Left colon (tissue), 2 donors: ENCODE results near the gene DDX25. TPM values are rescaled to one million over a fixed set of nuclear protein-coding genes. Genes with fewer than 3 reads are reported as not detected.

ENCODE experiments used
- ATAC-seq: fragments of 200-7000 bp; cut with Tn5 transposase; one replicate; pipeline ENCODE4 v1.9.1; 2020; ENCODE audit warnings: mild to moderate bottlenecking, moderate library complexity
- DNase-seq, 2 donors: peaks; one replicate each; pipeline ENCODE4 v3.0.0-alpha.2; 2020
- intact Hi-C, 2 donors: fragments of 100-400 bp; cut with DNase I in 1 of 2; cut with micrococcal nuclease in 1 of 2; formaldehyde crosslinking; loops; one replicate each; pipeline versions ENCODE4 v1.11.2 to v1.14.0; 2022; cut with DNase I, micrococcal nuclease
- total RNA-seq, 2 donors: library from RNA; stranded (reverse); fragmentation: NEBNext Ultra II Directional; extraction: Animal tissue kit (Norgen Biotek cat#: 25700); gene quantifications; one replicate each; pipeline ENCODE4 v1.2.1, GENCODE V29; 2021
- donor health status: DM: no; HTN: no; CAD: no.
- donor health status: DM: yes; HTN: yes; CAD: no.

Gene DDX25
- total RNA-seq, 2 donors from 2014 or later, result 0.20 to 0.27 TPM

DNA sequence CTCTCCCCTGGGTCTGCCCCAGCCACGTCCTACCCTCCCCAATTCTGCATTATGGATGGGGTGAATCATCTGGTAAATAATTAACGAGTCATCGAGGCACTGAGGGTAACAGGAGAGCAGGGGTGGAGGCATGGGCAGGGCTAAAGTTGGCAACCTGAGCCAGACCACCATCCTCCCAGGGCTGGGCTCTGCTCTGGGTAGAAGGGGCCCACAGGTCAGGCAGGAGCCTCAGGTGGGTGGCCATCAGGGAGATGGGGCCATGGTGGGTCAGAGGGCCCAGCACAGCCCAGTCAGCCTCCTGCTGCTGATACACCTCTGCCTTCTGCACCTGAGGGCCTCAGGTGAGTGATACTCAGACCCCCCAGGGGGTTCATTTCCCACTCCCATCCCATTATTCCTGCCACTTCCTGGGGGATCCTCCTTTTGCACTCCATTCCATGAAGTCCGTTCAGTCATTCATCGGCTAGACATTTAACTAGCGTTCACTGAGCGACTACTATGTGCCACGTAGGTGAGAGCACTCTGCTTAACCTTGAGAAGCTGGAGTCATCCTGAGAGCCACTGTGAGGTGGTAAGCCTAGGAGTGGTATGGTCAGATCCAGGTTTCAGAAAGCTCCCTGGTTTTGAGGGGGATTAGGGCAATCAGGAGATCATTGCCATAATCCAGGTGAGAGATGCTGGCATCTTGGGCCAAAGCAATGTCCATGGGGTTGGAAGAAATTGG is 41.7 kb downstream of the DDX25 start, which contains the start of gene VSIG10L2:
TSS of gene VSIG10L2 (plus strand) at position 248 of the 724 bp plus-strand sequence. CDS start at position 260, 12 bp downstream.
- DNase-seq, result no peak
- no peak for ATAC-seq
- intact Hi-C loops, result no loop called here

DNA sequence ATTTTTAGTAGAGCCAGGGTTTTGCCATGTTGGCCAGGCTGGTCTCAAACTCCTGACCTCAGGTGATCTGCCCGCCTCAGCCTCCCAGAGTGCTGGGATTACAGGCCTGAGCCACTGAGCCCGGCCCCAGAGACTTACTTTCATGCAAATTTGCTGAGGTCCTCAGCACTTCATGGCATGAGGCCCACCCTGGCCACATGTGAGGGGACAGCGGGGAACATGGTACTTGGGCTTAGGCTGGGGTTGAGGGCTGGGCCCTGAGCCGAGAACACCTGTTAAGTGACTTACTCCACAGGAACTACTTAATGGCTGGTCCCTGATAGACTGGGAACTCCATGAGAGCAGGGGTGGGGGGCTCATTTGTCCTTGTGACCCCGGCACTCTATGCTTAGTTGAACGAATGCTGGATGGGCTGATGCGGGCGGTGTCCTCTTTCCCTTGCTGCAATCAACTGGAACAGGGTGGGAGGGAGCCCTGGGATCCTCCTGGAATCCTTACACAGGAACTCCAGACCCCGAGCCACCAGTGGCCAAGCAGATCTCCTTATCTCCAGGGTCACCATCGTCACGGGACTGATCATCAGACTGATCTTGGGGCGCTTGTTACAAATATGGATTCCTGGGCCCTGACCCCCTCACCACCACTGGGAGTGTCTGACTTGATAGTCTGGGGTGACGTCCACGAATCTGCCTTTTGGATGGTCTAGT is 42.6 kb downstream of the DDX25 start:
- ATAC-seq (no peak), DNase-seq (no peak)
- intact Hi-C loops, result no loop called here

DNA sequence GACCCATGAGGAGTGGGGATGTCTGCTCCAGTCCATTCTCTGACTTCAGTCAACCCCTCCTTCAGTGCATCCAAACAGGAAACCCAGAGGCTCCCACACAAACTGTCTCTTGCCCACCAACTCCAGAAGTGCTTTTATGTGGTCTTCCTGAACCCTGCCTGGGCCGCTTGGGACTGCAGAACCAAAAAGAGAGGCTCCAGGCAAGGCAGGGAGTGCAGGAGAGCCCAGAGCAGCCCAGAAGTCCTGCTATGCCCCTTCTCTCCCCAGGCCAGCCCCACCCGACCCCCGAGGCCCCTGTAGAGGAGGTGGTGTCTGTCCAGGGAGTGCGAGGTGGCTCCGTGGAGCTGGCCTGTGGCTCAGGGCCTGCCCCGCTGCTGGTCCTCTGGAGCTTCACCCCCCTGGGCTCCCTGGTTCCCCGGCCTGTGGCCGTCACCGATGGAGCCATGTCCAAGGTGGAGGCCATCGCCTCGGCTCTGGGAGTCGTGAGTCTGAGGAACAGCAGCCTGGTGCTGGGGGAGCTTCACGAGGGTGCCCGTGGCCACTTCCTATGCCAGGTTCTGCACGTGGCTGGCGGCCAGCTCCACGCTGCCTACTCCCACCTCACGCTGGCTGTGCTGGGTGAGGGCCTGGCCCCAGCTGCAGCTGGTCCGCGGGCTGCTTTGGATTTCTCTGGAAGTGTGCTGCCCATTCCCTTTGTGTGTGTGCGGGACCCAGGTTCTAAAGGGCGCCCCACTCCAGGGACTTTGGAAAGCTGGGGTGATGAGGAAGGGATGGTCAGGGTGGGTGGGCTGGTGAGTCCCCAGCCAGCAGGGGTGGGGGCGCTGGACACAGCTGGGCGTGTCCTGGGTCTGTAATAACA is 43.3 kb downstream of the DDX25 start:
- intact Hi-C loops, result no loop called here
- no peak for ATAC-seq
- DNase-seq, result no peak

DNA sequence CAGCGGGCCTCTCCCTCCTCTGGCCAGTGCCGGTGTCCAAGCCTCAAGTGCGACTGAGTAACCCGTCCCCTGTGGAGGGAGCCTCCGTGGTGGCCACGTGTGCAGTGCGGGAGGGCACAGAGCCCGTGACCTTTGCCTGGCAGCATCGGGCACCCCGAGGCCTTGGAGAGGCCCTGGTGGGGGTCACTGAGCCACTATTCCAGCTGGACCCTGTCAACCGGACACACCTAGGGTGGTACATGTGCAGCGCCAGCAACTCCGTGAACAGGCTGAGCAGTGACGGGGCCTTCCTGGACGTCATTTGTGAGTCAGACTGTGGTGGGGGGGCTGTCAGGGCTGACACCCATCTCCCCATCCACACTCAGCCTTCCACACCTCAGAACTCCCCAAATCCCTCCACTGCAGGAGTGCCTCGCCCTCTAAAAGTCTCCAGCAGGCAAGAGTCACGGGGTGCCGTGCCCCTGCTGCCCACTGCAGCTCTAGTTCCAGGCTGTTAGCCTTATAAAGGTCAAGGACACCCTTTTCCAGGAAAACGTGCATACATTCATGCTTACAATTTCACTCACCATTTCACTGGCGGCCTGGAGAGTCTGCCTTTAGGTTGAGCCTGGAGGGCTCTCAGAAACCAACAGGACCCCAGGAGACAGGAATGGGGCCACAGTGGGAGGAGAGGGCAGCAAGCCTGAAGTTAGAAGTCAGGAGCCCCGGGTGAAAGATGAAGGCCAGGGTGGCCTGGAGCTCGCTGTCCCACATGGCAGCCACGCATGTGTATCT is 44.2 kb downstream of the DDX25 start:
- no peak for DNase-seq
- ATAC-seq, result no peak
- intact Hi-C loops, result no loop called here

DNA sequence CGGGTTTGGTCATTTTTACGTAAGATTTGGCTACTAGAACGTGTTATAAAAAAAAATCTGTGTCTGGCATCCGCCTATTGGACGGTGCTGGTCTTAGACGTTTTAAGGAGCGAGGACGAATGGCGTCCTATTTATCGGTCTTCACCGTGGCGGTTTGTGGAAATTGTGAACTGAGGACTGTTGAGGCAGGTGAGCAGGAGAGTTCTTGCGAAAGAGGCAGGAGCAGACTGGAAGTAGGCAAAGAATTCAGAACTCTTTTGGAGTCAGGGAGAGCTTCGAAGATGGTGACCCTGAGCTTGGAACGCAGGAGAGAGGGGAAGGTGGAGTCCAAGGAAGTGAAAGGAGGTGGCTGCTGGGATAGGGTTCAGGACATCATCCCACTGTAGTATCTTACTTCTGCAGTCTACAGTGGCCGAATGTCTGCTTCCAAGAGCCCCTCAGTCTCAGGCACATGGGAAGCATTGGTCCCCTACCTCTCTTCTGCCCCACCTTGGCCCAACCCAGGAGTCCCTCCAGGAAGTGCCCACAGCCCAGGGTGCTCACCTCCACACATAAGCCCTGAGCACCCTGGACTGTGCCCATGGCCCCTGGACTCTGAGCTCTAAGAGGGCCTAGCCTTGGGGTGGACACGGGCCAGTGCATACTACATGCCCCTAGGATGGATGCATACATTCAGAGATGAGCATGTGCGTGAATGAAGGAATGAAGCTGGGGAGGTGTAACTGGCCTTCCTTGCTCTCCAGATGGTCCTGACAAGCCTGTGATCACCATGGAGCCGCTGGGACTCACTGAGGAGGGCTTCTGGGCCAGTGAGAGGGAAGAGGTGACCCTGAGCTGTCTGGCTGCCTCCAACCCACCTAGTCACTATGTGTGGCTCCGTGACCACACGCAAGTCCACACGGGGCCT is 45.2 kb downstream of the DDX25 start:
- DNase-seq (no peak), ATAC-seq (no peak)
- intact Hi-C loops, result no loop called here

DNA sequence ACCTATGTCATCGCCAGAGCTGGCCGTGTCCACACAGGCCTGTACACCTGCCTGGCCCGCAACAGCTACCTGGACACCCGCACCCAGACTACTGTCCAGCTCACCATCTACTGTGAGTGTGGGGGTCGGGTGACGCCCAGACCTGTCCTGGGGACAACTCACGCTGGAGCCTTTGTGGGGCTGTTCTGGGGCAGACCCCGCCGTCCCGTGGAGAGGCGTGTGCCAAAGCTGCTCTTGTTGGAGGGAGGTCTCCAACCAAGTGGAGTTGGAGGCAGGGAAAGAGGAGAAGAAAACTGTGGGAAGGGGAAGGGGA is 45.8 kb downstream of the DDX25 start:
- ATAC-seq, result no peak
- DNase-seq, result no peak
- intact Hi-C loops, result no loop called here

DNA sequence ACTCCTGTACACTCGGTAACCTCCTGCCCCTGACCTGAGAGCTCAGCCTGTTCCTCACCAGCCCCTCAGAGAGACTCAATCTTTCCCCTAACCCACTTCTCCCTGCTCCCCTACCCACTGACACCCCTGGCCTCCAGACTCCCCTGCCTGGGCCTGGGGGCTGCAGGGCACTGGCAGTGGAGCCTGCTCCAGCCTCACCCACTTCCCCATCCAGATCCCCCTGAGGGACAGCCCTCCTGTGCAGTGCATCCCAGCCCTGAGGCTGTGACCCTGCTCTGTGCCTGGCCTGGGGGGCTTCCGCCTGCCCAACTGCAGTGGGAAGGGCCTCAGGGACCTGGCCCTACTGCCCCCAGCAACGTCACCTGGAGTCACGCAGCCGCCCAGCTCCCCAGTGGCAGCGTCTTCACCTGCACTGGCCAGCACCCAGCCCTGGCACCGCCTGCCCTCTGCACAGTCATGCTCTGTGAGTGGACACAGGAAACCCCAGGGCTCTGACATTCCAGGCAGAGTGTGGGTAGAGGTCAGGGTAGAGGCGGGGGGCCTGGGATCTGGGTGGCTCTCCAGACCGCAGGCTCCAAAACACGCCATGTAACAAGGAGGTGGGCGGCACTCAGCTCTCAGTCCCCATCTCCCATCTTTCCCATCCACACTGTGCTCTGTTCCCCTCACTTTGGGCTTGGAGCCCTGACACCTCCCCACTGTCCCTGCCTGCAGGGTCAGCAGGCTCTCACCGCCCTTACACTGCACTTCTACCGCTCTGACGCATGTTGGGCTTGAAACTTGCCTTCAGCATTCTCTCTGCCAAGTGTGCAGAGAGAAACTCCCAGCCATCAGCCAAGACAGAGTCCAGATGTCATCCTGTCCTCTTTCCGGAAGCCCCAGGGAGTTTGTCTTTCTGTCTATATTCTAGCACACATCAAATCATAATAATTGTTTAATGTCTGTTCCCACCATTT is 46.7 kb downstream of the DDX25 start:
- peak; percentile 22 to 62 for DNase-seq
- ATAC-seq, result peak; percentile 30
- intact Hi-C loops, result no loop called here

DNA sequence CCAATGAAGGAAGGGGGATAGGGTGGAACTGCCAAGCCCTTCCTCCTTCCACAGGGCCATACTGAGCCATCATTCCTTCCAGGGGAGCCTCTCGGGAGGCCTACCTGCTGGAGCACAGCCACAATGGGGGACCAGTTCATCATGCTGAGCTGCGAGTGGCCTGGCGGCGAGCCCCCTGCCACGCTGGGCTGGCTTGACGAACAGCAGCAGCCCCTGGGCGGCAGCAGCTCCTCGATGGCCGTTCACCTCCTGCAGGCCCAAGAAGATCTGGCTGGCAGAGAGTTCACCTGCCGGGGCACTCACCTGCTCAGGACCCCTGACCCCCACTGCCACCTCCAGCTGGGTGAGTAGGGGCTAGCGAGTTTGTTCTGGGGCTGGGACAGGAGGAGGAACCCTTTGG is 47.4 kb downstream of the DDX25 start:
- no peak for DNase-seq
- intact Hi-C loops, result no loop called here
- ATAC-seq, result no peak

DNA sequence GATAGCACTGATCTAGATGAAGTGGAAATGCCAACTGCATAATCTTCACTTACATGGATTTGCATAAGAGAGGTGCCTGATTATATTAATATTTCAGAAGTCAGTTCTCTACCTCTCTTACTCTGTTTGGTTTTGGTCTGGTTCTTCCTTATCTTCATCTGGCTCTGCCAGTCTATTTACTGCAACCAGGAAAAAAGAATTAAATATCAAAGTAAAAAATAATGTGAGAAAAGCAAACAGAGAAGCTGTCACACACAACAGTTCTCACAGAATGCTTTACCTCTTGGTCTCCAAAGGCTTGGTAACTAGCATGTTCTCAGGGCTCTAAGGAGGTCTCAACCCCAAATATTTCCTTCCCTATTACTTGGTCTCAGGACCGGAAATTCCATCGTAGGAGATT is 48.3 kb downstream of the DDX25 start:
- intact Hi-C loops, result no loop called here
- DNase-seq, result no peak
- ATAC-seq, result peak; percentile 17

DNA sequence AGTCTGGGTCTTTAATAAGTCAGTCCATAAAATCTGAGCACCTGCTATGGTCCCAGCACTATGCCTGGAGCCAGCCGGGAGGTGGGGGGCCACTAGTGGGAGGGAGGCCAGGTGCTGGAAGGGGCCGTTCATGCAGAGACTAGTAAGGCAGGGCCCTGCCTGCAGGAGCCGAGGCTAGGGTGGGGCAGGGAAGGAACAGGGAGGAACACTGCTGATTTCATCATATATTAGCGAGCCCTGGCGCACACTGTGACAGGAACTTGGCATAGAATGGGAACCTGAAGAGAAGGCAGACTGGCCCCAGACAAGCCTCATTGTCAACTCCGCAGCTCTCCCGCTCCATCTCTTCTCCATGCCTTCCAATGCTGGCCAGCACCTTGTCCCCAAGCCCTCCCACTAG is 48.7 kb downstream of the DDX25 start:
- ATAC-seq (peak; percentile 86), DNase-seq (peak; percentile 39 to 58)
- intact Hi-C loops, result no loop called here

DNA sequence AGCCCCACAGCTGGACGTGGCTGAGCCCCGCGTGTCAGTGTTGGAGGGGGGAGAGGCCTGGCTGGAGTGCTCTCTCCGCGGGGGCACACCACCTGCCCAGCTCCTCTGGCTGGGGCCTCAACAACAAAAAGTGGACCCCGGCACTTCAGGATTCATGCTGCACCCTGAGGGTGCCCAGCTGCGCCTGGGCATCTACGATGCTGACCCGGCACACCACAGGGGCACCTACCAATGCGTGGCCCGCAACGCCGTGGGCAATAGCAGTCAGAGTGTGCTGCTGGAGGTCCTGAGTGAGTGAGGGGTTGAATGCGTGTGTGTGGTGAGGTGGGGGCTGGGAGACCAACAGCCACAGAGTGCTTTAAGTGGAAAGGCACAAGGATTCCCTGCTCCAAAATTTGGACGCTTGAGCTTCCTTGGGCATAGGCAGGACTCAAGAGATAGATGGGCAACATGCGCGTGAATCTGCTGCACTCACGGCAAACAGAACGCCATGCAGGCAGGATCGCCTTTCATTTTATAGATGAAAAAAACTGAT is 49.2 kb downstream of the DDX25 start:
- DNase-seq, result no peak
- intact Hi-C loops, result no loop called here

DNA sequence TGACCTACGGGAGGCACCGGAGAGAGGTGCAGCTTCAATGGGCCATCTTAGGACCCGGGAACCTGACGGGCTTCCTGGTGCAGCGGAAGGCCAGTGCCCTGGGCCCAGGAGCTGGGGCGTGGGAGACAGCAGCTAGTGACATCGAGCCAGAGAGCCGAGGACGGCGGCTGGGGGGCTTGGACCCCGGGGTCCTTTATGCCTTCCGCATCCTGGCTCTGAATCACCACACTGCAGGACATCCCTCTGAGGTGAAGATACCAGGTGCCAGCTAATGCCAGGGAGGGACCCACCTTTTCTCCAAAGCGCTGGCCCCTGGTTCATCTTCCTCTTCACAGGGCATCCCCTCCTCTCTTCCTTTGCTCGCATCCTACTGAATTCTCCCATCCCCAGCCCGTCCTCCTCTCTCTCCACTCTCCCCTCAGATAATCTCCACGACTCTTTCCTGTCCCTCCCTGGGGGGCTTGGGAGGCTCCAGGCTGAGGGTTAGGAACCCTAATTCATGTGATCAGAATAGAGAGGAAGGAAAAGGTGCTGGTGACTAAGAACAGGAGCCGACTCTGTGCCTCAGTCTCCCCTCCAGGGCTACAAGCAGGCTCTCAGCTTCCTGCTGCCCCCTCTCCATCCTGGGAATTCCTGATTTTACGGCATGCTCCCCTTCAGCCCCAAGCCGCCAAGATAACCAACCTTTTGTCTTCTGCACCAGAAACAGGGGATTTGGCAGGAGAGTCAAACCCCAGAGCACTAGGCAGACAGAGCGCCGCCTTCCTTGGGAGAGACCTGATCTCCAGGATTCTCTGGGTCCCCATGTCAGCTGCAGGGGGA is 50.0 kb downstream of the DDX25 start:
- intact Hi-C loops, result no loop called here
- ATAC-seq, result no peak
- DNase-seq, result no peak

More for the DNA sequence above, 49.2 kb downstream of the DDX25 start:
- no peak for ATAC-seq

DNA sequence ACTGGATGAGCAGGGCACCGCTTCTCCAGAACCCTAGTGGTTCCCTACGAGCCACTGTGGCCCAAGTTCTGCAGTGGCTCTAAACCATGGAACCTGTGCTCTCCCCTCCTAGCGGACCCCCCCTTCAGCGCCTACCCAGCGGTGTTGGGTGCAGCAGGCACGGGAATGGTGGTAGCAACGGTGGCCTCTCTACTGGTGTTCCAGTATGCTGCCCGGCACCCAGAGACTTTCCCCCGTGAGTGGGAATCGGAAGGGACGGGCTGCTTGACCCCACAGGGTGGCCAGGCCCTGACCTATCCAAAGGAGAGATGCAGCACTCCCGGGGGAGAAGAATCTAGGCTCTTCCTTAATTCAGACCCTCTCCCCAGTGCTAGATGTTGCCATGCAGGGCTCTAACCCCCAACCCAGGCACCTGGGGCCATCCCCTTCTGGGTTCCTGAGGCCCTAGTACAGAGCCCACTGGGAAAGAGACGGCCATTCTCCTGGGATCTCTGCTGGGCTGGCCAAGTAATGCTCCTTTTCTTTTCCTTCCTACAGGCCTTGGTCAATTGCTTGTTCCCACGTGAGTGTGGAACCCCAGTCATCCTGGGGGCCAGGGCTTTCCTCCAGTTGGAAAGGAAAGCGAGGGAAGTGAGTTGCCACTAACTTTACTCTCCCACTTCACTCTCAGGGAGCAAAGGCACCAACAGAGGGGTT is 50.8 kb downstream of the DDX25 start:
- no peak for DNase-seq
- intact Hi-C loops, result no loop called here
- ATAC-seq, result no peak

DNA sequence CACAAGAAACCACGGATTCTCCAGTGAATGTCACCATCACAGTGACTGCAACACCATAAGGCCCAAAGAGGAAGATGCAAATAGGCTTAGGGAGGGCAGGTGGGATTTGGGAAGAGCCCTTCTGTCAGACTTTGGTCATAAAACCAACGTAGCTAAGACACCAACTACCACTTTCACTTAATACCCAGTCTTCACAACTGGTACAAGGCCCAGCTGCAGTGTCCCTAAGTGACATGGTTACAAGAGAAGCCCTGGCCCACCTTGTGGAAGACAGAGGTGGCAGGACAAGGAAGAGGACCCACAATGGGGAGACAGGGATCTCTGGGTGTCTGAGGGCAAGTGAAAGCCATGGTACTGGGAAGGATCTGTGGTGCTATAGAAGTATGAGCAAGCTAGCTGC is 51.5 kb downstream of the DDX25 start:
- DNase-seq (no peak), ATAC-seq (no peak)
- intact Hi-C loops, result no loop called here

DNA sequence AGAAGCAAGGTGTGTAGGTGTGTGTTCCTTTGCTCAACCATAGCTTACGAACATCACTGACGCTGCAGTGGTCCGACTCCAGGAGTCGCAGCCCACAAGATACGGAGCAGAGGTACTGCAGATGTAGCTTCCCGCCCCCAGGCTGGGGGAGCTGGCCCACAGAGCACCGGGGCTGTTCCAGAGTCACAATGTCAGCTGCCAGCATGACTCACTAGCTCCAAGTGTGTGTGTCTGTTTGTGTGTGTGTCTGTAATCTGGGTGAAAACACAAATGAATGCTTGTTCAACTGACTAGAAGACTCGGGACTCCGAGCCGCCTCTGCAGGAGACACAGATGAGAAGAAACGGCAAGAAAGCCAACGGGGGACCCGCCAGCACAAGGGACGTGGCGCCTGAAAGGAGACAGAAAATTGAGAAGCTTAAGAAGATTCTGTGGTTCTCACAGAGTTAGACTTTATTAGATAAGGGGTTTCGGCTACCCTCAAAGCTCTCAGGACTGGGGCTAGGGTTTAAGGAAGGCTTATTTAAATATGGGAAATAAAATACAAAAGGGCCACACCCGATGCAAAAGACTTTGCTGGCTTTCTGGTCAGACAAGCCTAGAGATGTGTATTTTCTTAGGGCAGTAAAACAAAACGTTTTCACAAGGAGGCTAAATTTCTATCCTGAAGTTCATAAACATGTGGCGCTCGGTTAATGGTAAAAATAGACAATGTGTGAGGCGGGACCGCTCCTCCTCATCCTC is 52.3 kb downstream of the DDX25 start:
- ATAC-seq (no peak), DNase-seq (no peak)
- intact Hi-C loops, result no loop called here
